GM15510 (cell line): ENCODE measurements around the gene HAP1.

ENCODE experiments used
- POLR2A ChIP-seq: IDR thresholded peaks from 3 replicates; pipeline ENCODE4 v1.6.1; 2011; ENCODE audit warnings: borderline replicate concordance; ENCODE audit not compliant: insufficient read length; ENCODE audit errors: extremely low read depth

The HAP1 gene

DNA sequence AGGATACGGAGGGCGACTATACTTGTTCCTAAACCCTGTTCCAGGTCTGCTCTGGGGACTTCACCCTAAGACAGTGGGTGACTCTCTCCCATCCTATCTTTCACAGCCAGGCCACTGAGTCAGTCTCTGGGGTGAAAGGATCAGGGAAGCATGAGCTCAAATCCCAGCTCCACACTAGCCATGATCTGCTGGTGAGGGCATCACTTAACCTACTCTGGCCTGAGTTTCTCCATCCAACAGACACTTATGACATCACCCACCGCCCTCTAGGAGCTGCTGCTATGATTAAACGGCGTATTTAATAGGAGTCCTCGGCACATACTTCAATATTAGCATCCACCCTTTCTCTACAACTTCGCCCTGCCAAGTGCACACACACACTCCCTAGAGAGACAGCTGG, 12.2 kb downstream of the HAP1 start:
- TF ChIP-seq POLR2A: no peak

GRCh38 chr17:41718287-41718645, 16.2 kb downstream of the HAP1 start:
- no peak for TF ChIP-seq POLR2A

DNA sequence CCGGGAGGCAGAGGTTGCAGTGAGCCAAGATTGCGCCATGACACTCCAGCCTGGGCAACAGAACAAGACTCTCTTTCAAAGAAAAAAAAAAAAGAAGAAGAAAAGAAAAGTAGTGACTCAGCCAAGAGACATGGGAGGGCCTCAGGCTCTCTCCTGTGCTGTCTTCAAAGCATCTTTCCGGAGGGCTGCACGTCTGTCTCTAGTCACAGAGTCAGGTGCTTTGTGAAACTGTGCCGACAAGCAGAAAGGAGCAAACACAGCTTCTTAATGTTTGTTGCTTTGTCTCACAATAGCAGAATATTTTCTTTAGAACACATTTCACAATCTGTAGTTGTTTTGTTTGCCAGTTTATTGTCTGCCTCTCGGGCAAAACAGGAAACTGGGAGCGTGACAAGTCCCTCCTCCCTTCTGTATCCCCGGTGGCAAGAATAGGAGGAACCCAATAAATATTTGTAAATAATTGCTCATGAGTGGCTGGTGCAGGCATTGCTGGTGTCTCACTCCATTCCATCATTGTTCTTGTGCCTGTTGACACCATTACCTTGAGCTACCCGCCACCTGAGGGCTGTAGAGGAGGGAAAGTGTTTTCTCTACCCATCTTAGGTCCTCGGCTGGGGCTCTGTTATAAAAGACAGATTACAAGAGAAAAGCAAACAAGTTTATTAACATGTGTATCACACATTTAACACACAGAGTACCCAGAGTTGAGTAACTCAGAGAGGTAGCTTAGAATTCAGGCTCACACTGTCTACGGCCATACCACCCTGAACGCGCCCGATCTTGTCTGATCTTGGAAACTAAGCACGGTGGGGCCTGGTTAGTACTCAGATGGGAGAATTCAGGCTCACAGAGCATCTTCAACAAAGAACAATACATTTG, 16.8 kb downstream of the HAP1 start:
- TF ChIP-seq POLR2A: no peak

DNA sequence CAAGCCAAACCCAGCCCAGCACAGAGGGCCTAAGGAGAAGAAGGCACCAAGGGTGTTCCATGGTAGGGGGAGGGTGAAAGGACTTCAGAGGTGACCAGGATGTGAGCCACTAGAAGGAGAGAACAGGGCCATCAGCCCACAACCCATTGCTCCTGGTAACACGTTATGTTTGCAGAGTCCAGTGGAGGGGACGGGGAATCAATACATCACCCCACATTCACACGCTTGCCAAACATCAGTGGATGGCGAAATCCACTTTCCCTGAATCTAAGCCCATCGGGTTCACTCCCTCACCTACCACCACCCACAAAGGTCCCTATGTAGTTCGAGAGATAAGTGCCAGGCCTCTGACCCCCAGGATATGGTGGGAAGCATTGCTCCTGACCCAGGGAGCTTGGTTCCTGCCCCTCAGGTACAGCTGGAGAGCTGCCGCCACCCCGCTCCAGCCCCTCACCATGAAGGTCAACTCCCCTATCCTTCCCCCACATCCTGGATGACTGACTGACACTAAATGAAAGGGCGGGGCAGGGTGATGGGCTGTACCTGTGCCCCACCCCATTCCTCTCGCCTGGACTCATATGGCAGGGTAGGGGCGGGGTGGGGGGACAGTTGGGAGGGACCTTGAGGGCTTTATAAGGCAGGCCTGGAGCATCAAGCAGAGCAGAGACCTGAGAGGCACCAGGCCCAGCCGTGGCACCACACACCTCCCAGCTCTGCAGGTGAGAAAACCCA, 22.6 kb downstream of the HAP1 start, which contains the start of gene GAST:
TSS of gene GAST (plus strand) at position 663 of the 732 bp plus-strand sequence. CDS start 3,106 bp downstream, outside the sequence.
- no peak for TF ChIP-seq POLR2A

GRCh38 chr17:41710472-41711090, 23.9 kb downstream of the HAP1 start:
- no peak for TF ChIP-seq POLR2A

GRCh38 chr17:41707803-41708669, 26.4 kb downstream of the HAP1 start:
- no peak for TF ChIP-seq POLR2A

GRCh38 chr17:41705271-41705991, 29.0 kb downstream of the HAP1 start:
- no peak for TF ChIP-seq POLR2A

DNA sequence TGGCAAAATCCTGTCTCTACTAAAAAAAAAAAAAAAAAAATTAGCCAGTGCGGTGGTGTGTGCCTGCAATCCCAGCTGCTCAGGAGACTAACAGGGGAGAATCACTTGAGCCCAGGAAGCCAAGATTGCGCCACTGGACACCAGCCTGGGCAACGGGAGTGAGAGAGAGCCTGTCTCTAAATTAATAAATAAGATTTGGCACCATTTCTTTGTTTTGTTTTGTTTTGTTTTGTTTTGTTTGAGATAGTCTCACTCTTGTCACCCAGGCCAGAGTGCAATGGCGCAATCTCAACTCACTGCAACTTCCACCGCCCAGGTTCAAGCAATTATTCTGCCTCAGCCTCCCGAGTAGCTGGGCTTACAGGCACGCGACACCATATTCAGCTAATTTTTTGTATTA, 31.7 kb downstream of the HAP1 start:
- no peak for TF ChIP-seq POLR2A

DNA sequence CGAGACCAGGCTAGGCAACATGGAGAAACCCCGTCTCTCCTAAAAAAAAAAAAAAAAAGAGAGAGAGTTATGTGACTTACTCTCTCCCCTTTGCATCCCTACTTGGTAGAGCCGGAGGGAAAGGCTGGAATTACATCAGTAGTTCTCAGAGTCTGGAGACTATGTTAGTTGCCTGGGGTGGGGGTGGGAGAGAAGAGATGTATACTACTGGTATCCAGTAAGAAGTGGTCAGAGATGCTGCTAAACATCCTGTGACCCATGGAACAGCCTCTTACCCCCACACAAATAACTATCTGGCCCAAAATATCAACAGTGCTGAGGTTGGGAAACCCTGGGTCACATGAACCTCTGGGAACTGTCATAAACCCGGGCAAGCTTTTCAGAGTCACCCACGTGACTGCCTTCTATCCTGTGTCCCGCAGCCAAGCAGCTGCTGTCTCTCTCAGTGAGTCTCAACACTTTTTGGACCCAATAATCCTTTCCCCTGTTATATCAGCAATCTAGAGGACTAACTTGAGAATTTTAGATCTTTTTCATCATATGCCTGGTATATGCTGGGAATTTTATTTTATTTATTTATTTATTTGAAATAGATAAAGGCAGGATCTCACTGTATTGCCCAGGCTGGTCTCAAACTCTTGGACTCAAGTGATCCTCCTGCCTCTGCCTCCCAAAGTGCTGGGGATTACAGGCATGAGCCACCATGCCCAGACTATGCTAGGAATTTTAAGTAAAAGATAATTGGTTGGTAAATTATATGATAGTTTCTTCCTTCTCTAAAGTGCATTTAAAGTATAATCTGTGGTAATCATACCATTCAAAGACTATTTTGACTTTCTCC, 37.1 kb downstream of the HAP1 start:
- no peak for TF ChIP-seq POLR2A

- TF ChIP-seq POLR2A: no peak
Measured at GRCh38 chr17:41695954-41696757, 38.3 kb downstream of the HAP1 start.

DNA sequence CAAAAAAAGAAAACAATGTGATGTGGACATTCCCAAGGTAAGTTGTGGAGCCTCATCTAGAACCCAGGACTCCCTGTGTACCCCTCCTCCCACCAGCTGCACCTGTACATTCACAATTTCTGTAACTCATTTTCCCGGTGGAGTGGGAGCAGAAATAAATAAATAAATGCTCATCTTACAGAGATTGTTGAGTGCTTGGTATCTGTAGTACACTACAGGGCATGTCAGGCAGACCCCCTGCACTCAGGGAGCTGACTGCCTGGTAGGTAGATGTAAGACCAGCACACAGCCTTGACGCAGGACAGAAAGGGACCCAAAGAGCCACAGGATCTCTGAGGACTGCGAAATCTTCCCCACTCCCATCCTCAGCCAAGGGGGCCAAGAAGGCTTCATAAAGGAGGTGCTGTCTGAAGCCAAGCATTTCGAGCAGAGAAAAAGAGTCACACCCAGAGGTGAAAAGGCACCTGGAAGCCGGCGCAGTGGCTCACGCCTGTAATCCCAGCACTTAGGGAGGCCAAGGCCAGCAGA, 39.2 kb downstream of the HAP1 start:
- TF ChIP-seq POLR2A: no peak
